ENCODE measurements around the gene RNF34.

DNA sequence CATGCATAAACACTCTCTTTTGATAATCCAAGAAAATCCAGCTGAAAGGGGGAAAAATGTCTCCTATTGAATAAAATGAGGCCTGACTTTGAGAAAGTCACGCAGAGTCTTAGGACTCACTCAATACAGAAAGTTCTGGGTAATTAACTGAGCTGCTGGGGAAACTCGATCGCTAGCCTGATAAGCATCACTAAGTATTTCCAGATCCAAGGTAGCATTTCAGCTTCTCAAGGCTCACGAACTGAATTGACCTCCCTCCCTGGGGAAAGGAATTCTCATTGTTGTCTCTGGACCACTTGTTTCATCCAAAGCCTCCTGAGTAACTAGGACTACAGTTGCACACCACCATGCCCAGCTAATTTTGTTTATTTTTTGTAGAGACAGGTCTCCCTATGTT lies 33.9 kb upstream of the RNF34 start:
- TF ChIP-seq, protein P1, sequence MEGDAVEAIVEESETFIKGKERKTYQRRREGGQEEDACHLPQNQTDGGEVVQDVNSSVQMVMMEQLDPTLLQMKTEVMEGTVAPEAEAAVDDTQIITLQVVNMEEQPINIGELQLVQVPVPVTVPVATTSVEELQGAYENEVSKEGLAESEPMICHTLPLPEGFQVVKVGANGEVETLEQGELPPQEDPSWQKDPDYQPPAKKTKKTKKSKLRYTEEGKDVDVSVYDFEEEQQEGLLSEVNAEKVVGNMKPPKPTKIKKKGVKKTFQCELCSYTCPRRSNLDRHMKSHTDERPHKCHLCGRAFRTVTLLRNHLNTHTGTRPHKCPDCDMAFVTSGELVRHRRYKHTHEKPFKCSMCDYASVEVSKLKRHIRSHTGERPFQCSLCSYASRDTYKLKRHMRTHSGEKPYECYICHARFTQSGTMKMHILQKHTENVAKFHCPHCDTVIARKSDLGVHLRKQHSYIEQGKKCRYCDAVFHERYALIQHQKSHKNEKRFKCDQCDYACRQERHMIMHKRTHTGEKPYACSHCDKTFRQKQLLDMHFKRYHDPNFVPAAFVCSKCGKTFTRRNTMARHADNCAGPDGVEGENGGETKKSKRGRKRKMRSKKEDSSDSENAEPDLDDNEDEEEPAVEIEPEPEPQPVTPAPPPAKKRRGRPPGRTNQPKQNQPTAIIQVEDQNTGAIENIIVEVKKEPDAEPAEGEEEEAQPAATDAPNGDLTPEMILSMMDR (IDR thresholded peaks at IDR 0.05): no peak
- TF ChIP-seq POLR2A (IDR thresholded peaks at IDR 0.05): no peak
